HG03521 (cell line): ENCODE data around the gene IZUMO2.
"Not testable (repeated sequence)": the region's sequence is repeated elsewhere in the genome, so short reads cannot be mapped to it uniquely, and the experiment has no call there.

Experiments
- ATAC-seq: cut with Tn5 transposase; IDR thresholded peaks from one replicate; pipeline ENCODE4 v1.9.1; 2021; ENCODE audit warnings: mild to moderate bottlenecking, moderate library complexity; ENCODE audit not compliant: unreplicated experiment

Gene IZUMO2

GRCh38 chr19:50136603-50137365, 26.3 kb downstream of the IZUMO2 start:
- ATAC-seq, result not testable (repeated sequence)

GRCh38 chr19:50135856-50136602, 27.1 kb downstream of the IZUMO2 start:
- ATAC-seq, result not testable (repeated sequence)

- ATAC-seq, result not testable (repeated sequence)
Observed at GRCh38 chr19:50134777-50135719, 28.0 kb downstream of the IZUMO2 start.

GRCh38 chr19:50133518-50134492, 29.3 kb downstream of the IZUMO2 start:
- ATAC-seq, result not testable (repeated sequence)

GRCh38 chr19:50104012-50104411, 59.1 kb downstream of the IZUMO2 start:
- ATAC-seq, result not testable (repeated sequence)

- ATAC-seq, result not testable (repeated sequence)
Observed at GRCh38 chr19:50103405-50103804, 59.7 kb downstream of the IZUMO2 start.
